ENCODE measurements around the gene MATN4.

MATN4 gene

DNA sequence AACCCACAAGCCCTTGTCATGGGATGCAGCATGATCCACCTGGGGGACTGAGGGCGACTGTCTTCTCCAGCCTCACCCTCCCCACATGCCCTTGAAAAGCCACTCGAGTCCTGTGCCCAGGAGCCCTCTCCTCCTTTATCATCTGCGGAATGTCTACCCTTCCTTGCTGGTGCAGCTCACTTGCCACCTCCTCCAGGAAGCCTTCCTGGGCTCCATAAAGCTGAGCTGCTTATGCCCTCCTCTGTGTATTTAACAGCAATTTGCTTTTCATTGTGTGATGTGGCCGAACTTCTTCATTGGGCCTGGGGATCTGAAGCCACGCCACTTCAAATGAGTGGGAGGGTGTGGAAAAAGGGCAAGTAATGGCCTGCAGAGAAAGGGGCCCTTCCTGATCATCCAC lies 19.2 kb downstream of the MATN4 start:
- no peak for DNase-seq

DNA sequence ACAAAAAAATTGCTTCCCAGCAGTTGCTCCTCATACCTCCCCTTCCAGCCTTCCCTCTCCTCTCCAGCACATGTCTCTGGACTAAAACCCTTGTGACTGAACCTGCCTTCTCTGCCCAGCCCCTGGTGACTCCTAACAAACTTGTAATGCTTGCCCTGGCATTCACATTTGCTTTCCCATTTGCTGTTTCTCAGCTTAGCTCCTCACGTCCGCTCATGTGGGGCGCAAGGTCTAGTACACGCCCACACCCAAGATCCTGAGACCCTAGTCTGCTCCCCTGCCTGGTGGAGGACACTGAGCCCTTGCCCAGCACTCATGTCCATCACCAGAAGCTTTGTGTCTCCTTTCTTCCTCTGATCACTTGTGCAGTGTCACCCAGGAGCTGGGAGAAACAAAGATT lies 19.7 kb downstream of the MATN4 start:
- no peak for DNase-seq

DNA sequence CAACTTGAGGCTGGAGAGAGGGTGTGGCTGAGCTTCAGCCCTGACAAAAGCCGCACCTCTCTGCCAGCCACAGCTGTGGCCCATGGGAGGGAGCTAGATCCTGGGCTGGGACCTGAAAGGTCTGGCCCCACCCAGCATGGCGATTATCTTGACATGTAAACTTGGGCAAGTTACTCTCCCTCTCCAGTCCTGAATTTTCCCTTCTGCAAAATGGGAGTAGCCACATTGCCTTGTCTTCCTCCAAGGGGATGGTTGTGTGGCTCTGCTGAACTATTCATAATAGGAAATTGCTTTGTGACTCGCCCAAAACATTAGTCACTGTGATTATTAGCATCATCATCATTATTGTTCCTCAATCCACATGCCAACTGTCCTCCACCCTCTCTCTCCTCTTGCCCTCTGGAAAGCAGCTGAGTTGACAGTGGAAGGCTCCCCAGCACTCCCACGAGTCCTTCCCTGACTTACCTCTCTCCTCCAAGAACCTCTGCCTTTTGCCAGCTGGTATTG lies 24.5 kb downstream of the MATN4 start:
- no peak for DNase-seq

DNA sequence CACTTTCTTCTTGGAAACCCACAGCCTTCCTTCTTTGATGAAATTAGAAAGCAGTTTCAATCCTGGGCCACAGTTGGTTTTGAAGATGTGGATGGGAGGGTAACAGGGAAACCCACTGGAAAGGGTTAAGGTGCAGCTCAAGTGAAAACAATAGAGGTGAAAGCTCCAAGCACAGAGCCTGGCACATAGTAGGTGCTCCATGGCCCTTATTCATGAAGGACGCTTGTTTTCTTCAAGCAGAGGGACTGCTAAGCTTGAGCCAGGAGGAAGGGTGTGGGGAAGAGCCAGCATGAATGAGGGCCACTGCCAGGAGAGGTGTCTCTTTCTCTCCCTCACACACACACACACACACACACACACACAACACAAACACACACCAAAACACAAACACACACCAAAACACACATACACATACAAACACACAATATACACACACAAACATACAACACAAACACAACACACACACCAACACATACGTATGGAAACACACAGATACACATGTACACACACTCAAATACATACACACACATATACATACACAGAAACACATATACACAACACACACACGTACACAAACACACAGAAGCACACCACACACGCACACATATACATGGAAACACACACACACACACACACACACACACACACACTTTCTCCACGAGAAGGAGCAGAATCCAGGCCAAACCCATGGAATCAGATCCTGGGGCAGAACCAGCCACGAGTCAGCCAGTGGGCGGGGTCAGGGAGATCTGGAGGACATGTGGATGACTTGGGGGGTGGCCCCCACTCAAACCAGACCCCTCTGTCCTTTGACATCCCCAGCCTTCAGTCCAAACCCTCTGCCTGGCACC lies 25.2 kb downstream of the MATN4 start:
- DNase-seq = no peak

DNA sequence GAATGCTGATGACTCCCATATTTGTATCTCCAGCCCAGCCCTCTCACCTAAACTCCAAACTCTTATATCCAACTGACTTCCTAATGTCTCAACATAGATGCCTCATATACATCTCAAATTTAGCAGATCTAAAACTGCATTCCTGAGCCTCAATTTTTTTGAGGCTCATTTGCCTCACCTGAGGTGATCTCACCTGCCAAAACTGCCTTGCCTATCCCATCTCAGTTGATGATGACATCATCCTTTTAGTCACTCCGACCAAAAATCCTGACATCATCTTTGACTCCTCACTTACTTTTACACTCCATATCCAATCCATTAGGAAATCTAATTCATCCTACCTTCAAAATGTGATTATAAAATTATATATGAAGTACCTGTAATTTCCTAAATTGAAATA lies 28.1 kb downstream of the MATN4 start:
- DNase-seq = no peak

DNA sequence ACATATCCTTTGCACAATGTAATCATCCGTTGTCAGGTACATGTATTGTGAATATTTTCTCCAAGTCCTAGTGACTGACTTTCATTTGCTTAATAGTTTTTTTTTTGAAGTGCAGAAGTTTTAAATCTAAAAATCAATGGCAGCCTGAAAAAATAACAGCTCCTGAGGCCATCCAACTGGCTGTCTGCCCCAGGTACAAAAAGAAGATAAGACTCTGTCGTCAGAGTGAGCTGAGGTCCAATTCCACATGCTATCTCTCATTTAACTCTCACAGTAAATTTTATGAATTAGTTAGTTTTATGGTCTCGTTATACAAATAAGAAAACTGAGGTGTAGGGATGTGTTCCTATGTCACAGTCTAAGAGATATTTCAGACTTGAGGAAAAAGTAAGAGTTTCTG lies 32.8 kb downstream of the MATN4 start:
- DNase-seq = no peak

DNA sequence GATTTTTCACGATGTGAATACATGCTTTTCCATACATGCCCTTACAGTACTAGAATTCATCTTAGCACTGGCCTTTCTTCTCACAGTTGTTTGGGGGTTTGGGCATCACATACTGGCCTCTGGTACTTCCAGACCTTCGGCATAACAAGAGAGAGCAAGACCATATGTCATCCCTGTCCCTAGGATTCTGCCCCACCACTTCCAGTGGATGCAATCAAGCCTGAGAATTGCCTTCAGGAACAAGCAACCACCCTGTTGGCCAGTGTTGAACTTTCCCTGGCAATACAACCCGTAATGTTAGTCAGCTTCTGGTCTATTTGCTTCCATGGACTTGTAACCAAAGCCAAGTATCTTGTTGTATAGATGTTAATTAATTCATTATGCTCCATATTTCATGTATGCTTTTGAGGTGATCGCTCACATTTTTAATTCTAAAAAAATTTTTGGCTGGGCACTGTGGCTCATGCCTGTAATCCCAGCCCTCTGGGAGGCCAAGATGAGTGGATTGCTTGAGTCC lies 38.3 kb downstream of the MATN4 start:
- no peak for DNase-seq

DNA sequence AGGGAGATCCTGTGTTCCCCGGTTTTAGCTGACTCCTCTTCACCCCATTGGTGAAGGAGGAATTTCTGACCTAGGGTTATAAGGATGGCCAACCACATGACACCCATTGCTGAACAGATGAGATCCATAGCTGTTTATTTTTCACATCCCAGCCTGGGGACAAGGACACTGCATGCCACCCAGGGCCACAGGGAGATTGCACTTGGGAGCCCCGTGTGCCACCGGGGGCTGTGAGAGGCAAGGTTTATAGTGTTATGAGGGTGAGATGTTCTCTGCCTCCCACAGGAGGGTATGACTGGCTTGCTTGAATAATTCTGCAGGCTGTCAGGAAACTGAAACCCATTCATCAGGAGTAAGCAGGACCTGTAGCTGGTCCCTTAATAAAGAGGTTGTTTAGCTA lies 39.0 kb downstream of the MATN4 start:
- no peak for DNase-seq

DNA sequence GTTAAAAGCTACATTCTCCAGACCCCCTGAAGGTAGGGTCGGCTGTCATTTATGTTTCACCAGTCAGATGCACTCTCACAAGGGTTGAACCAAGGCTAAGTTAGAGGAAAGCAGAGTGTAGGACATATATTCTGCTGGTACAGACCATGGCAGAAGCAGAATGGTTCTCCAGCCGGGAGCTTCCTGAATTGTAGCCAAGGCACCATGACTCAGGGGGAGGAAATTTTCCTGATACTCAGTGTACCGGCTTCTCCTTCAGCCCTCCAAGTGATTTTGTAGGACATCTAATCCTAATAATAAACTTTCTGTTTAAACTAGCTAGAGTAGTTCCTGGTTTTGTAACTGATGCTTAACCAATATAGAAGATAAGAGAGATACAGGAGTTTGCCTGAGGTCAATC lies 39.6 kb downstream of the MATN4 start:
- DNase-seq = no peak

DNA sequence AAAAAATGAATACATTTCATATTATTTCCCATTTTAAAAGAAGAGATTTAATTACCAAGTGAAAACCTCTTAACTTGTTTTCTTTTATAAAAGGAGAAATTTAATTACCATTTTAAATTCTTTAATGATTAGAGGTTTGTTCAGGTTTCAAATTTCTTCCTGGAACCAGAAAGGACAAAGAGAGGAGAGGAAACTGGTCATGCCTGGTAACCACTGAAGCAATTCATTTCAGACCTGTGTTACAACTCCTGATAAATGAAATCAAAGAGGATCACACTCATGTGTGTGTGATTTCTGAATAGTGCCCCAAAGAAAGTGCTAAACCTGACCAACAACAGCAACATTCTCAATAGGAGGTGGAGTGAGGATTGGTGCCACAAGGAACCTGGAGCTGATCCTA lies 41.1 kb downstream of the MATN4 start:
- DNase-seq = no peak

DNA sequence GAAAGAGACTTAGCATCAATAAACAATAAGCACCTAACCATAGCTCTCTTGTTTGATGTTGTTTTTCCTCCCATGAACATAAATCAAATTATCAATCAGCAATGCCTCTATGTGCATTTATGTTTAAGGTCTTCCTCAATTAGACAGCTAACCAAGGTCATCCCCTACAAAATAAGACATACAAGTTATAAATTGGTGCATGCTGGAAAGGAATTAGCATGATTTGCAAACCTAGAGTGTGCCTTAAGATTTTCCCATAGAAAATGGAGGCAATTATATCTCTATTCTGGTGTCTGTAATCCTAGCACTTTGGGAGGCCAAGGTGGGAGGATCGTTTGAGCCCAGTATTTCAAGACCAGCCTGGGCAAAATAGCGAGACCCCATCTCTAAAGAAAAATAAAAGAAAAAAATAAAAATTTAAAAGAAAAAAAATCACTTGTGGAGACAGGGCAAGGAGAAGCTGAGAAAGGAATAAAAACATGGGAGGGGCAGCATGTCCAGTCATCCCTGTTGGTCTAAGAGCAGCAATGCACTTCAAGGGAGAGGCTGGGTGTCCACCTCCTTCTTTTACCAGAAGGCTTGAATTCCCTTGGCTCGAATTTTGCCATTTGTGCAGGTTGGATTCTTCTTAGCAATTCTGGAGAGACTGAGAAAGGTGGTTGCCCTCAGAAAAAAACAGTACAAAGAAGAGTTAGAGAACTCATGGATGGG lies 44.4 kb downstream of the MATN4 start:
- no peak for DNase-seq

DNA sequence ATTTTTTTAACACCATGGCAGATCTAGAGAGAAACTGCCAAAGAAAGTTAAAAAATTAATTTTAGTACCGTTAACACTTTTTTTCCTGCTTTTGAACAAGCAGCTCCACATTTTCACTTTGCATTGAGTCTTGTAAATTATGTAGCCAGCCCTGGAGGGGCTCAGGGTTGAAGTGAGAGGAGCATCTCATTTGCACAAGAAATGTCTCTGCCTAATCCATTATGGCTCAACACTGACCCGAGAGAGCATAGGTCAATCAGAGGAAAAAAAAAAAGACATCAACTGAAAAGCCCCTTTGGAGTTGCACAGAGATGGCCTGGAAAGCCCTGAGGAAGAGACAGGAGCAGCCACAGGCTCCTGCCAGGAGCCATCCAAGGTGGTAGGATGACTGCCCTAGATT lies 49.4 kb downstream of the MATN4 start:
- no peak for DNase-seq

DNA sequence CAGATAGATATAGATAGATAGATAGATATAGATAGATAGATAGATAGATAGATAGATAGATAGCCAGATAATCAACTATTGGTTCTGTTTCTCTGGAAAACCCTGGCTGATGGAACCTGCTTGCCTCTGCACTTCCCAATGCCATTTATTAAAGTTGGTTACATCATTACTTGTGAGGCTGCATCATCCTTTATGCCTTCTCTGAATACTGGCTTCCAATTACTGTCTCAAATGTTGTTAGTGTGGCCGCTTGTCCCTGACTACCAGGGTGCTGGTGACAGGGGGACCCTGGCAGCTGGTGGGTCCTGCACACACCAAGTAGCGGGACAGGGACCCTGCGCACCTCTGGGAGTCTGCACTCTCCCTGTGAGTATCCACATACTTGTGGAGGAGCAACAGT lies 49.8 kb downstream of the MATN4 start:
- DNase-seq = no peak

DNA sequence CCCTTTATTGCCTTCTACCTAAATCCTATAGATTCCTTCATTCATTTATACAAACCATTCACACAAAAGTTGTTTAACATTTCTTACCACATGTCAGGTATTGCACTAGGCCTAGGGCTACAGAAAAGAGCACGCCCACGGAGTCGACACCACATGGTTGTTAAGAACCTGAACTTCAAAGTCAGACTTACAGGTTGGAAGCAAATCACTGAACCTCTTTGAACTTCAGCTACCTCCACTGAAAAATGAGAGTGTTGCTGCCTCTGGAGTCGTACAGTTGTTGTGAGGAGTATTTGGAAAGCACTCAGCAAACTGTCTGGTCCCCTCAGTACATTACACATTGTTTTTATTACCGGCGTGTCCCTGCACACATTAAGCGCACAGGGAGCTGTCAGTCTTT lies 50.4 kb downstream of the MATN4 start:
- no peak for DNase-seq

DNA sequence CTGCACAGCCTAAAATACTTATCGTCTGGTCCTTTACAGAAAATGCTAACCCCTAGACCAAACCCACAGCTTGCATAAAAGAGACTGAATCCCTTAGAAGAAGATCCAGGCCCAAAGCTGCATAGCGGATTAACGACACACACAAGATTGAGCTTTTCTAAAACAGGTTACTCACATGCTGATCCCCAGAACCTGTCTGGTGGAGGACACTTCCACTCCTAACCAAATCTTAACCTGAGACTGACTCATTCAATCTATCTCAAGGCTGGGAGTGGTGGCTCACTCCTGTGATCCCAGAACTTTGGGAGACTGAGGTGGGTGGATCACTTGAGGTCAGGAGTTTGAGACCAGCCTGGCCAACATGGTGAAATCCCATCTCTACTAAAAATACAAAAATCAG lies 50.9 kb downstream of the MATN4 start:
- no peak for DNase-seq

DNA sequence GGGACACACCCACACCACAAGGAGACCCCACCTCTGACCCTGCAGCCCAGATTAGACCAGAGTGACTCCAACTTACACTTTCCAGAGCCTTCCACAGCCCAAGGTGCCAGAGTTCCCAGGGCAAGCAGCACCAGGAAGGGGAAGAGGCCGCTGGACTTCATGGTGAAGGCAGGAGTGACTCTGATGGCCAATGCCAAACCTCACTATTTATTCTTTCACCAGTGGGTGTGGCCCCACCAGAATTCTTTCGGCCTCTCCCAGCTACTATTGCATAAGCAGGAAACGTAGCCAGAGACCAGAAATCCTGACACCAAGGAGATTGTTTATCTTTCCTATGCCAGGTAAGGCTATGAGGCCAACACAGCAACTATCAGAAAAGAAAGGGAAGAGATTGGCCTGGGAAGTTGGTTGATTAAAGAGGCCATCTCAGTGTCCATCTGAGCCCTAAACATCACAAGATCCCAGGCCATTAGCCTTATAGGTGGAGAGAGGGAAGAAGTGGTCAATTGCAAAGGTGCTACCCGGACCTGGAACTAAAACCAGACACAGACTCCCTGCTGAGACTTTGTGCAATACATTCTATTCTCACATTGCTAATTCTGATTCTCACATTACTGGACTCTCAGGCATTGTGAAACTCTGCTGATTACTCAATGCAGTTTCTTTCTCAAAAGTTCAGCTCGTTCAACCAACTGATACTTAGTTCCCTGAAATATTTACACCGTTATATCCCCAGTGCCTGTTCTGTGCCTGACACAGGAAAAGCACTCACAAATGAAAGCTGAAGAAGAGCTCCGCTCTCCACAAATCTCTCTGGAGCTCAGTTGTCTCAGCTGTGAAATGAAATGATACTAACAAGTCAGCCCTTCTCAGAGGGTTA lies 53.5 kb downstream of the MATN4 start, which contains the start of gene SLPI:
Gene SLPI, minus strand, starts transcription at position 182 of the 880 bp plus-strand sequence. Its CDS starts 21 bp downstream, at position 161.
- DNase-seq = no peak

DNA sequence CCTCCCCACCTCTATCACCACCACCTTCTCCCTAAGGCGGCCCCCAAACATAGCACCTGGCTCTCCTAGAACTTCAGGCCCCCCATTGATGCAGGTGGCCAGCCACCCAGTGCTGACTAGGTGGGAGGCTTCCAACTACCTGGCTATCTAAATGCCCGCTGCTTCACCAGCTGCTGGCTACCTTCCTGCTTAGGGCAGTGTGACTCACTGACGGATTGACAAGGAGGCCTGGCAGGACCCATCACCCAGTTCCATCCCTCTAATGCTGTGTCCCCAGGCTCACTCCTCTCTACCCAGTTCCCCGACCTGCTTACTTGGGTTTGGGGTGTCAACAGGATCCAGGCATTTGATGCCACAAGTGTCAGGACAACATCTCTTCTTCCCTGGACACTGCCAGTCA lies 54.8 kb downstream of the MATN4 start:
- DNase-seq = no peak

DNA sequence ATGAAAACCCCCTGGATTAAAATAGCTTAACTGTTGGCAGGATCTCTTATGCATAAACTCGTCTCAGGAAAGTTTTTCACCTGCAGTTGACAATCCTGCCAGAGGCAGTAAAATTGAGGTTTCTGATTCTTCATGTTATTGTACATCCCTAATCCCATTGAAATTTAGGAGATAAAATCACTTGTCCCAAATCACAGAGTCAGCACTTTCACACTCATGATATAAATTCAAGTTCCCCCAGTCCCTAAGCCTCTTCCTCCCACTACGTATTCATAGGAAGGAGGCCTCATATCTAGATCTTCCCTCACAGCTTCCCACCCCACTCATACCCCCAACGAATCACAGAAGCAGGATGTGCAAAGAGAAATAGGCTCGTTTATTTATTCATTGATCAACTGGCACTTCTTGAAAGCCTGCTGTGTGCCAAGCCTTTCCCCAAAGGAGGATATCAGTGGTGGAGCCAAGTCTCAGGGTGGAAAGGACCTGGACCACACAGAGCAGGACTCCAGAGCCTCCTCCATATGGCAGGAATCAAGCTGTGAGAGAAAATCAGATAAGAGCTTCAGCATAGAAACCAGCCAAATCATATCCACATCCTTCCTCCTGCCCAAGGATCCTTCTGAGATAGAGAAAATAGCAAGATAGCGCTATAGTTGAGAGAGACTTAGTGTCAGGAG lies 56.1 kb downstream of the MATN4 start:
- no peak for DNase-seq

DNA sequence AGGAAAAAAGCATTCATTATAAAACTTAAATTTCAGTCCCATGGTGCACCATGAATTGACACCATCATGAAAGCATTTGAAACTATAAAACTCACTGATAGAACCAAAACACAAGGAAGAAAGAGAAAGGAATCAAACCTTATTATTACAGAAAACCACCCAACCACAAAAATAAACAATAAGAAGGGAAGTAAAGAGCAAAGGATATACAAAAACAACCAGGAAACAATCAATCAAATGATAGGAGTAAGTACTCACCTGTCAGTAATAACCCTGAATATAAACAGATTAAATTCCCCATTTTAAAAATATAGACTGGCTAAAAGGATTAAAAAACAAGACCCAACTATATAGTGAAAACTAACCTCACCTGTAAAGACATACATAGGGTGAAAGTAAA lies 59.5 kb downstream of the MATN4 start:
- no peak for DNase-seq

DNA sequence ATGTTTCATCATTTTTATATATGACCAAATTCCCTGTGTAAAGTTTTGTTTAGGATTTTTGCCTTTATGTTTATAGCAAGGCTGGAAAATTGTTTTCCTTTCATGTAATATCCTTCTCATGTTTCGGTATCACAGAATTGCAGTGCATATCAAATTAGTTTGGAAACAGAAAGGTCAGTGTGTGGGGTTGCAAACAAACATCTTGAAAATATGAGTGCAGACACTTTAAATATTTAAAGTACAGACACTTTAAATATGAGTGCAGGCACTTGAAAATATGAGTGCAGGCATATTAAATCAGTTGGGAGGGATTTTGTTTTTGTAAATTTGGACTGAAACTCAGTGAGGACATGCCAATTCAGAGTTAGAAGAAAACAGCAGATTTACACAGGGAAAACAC lies 60.2 kb downstream of the MATN4 start:
- DNase-seq = no peak

DNA sequence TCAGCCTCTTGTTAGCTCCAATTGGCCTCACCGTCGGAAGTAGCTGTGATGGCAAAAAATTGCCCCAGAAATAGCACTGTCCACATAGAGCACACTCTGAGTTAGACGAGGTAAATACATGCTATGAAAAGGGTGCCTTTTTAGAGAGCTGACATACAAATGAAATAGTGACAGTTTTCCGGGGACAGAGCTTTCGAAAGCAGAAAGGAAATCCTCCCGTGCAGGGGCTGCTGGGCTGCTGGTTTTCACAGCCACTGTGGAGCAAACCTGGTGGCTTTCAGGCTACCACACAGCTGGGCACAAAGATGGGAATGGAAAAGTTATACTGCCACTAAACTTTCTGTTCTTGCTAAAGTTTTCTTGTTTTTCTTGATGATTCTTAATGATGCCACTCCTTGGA lies 62.0 kb downstream of the MATN4 start:
- DNase-seq = no peak
